ENCODE data around the gene MATN3.
A peak's percentile ranks its signal among the peaks of the same experiment; 100 is the strongest.

The MATN3 gene, protein sequence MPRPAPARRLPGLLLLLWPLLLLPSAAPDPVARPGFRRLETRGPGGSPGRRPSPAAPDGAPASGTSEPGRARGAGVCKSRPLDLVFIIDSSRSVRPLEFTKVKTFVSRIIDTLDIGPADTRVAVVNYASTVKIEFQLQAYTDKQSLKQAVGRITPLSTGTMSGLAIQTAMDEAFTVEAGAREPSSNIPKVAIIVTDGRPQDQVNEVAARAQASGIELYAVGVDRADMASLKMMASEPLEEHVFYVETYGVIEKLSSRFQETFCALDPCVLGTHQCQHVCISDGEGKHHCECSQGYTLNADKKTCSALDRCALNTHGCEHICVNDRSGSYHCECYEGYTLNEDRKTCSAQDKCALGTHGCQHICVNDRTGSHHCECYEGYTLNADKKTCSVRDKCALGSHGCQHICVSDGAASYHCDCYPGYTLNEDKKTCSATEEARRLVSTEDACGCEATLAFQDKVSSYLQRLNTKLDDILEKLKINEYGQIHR

DNA sequence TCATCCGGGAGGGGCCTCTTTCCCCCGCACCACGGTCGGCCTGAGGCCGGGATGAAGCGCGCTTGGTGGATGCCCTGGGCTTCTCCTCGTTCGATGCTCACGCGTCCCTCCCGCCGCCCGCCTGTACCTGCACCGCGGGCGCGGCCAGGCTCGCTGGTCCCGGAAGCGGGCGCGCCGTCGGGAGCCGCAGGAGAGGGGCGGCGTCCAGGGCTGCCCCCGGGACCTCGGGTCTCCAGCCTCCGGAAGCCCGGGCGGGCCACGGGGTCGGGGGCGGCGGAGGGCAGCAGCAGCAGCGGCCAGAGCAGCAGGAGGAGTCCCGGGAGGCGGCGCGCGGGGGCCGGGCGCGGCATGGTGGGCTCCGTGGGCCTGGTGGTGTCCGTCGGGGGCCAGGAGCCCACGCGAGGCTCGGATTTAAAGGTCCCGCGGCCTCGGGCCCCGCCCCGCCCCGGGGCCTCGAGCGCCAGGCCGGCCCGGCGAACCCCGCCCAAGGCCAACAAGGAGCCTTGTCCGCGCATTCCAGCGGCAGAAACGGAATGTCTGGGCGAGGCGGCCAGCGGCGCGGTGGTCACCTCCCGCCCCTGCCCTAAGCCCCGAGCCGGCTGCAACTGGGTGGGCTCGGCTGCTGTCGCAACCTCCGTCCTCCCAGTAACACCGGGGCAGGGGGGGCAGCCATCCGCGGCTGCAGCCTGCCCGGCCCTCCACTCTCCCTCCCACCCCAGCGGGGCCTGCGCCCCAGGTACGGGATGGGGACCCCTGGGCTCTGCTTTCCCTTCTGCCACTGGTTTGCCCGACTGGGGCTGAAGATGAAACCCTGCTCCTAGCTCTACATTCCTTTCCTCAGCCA, at the start of gene MATN3:
Gene MATN3, minus strand, starts transcription at position 387 of the 844 bp plus-strand sequence. Its CDS starts 37 bp downstream, at position 350.
- Histone ChIP-seq H3K36me3 (ENCODE audit: insufficient read depth, low read length) (no peaks in the 10 kb centered on the region), H3K27me3 (ENCODE audit: insufficient read depth, low read length) (no peaks in the 10 kb centered on the region), H3K27ac (ENCODE audit: low read depth, low read length) (no peak within 1 kb of the TSS), H2AFZ (ENCODE audit: low read length, unreplicated experiment) (peak within 1 kb of the TSS; percentile 99), H3K4me1 (ENCODE audit: control insufficient read depth, insufficient read depth, low read length, unreplicated experiment) (peaks cover 11% of the 10 kb centered on the region), H3K4me3 (ENCODE audit: low read depth, low read length) (peak within 1 kb of the TSS; percentile 78), H3K79me2 (ENCODE audit: control insufficient read depth, insufficient read depth, low read length, unreplicated experiment) (no peaks in the 10 kb centered on the region)

DNA sequence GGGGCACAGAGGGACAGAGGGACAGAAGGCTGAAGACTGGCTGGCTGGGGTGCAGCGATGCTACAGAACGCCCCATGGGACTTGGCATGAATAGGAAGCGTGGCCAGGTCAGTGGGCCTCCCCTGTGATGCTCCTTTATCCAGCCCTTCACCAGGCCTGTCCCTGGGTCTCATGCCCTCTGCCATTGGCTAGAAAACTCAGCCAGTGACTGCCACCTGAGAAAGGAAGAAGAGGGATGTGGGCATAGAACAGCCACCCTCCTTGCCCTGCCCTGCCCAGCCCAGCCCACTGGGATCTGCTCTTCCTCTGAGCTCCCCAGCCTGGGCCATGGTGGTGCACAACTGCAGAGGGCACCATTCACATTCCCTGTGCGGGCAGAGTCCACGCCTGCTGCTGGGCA, 49.5 kb upstream of the MATN3 start:
- Histone ChIP-seq H3K27ac (ENCODE audit: low read depth, low read length) (peak overlapping the region; percentile 85; the same call in 1 of the 2 replicates), H3K4me3 (ENCODE audit: low read depth, low read length) (no peak overlapping the region), H2AFZ (ENCODE audit: low read length, unreplicated experiment) (peak overlapping the region; percentile 43), H3K27me3 (ENCODE audit: insufficient read depth, low read length) (no peaks in the 10 kb centered on the region), H3K79me2 (ENCODE audit: control insufficient read depth, insufficient read depth, low read length, unreplicated experiment) (no peaks in the 10 kb centered on the region), H3K36me3 (ENCODE audit: insufficient read depth, low read length) (no peaks in the 10 kb centered on the region), H3K4me1 (ENCODE audit: control insufficient read depth, insufficient read depth, low read length, unreplicated experiment) (peaks cover 26% of the 10 kb centered on the region)

DNA sequence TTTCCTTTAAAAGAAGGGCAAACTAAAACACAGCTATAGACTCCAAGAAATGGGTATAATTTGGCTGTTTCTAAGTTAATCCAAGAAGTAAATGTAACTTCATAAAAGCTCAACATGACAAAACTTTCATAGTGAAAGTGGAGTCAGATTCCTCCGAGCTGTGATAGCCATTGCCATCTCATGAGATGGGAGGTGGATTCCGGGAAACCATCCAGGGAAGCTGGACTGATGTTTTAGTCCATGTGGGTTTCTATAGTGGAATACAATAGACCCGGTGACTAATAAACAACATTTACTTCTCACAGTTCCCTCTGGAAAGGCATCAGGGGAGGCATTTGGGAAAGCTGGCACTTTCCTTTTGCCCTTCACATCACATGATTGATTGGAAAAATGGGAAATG, 49.0 kb upstream of the MATN3 start:
- no peaks in the 10 kb centered on the region for H3K27me3 ChIP-seq (ENCODE audit: insufficient read depth, low read length)
- H3K27ac ChIP-seq (ENCODE audit: low read depth, low read length), result 0 out of 2 replicates have a peak overlapping the region, but pooled peaks have one; percentile 85
- H3K4me1 ChIP-seq (ENCODE audit: control insufficient read depth, insufficient read depth, low read length, unreplicated experiment), result peaks cover 24% of the 10 kb centered on the region
- no peaks in the 10 kb centered on the region for H3K36me3 ChIP-seq (ENCODE audit: insufficient read depth, low read length)
- no peak overlapping the region for H3K4me3 ChIP-seq (ENCODE audit: low read depth, low read length)
- H2AFZ ChIP-seq (ENCODE audit: low read length, unreplicated experiment), result peak overlapping the region; percentile 43
- H3K79me2 ChIP-seq (ENCODE audit: control insufficient read depth, insufficient read depth, low read length, unreplicated experiment), result no peaks in the 10 kb centered on the region

DNA sequence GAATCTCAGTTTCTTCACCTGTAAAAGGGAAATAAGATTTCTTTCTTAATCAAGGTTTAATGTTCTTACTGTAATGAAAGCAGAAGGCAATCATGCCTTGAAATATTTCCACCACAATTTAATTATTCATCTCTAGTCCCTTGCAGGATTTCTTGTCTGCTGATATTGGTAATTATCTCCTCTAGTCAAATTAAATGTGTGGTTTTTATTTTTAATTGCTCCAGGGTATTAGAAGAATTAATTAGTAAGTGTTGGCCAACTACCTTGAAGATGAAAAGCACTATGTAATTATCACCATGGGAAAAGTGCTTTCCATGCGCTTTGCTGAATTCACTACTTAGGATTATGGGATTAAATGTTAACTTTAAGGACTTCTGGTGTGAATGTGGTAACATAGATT, 47.6 kb upstream of the MATN3 start:
- Histone ChIP-seq H3K79me2 (ENCODE audit: control insufficient read depth, insufficient read depth, low read length, unreplicated experiment) (no peaks in the 10 kb centered on the region), H2AFZ (ENCODE audit: low read length, unreplicated experiment) (no peak overlapping the region), H3K4me3 (ENCODE audit: low read depth, low read length) (no peak overlapping the region)

DNA sequence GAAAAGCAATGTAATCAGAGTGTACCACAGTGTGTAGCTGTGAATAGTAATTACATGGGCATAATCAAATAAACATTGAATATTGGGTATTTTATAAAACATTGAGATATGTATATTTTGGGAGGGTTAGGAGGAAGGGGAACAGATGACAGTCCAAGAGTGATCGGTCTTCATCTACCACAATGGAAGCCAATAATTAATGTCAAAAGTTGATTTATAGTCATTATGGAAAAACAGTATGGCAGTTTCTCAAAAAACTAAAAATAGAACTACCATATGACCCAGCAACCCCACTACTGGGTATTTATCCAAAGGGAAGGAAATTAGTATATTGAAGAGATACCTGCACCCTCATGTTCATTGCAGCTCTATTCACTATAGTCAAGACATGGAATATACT, 44.8 kb upstream of the MATN3 start:
- Histone ChIP-seq H3K4me3 (ENCODE audit: low read depth, low read length) (no peak overlapping the region), H2AFZ (ENCODE audit: low read length, unreplicated experiment) (no peak overlapping the region), H3K27ac (ENCODE audit: low read depth, low read length) (no peak overlapping the region), H3K27me3 (ENCODE audit: insufficient read depth, low read length) (no peaks in the 10 kb centered on the region), H3K36me3 (ENCODE audit: insufficient read depth, low read length) (no peaks in the 10 kb centered on the region), H3K4me1 (ENCODE audit: control insufficient read depth, insufficient read depth, low read length, unreplicated experiment) (peaks cover 10% of the 10 kb centered on the region), H3K79me2 (ENCODE audit: control insufficient read depth, insufficient read depth, low read length, unreplicated experiment) (no peaks in the 10 kb centered on the region)

More for the DNA sequence above, 47.6 kb upstream of the MATN3 start:
- Histone ChIP-seq H3K27ac (ENCODE audit: low read depth, low read length) (no peak overlapping the region), H3K4me1 (ENCODE audit: control insufficient read depth, insufficient read depth, low read length, unreplicated experiment) (peaks cover 14% of the 10 kb centered on the region), H3K36me3 (ENCODE audit: insufficient read depth, low read length) (no peaks in the 10 kb centered on the region), H3K27me3 (ENCODE audit: insufficient read depth, low read length) (no peaks in the 10 kb centered on the region)

DNA sequence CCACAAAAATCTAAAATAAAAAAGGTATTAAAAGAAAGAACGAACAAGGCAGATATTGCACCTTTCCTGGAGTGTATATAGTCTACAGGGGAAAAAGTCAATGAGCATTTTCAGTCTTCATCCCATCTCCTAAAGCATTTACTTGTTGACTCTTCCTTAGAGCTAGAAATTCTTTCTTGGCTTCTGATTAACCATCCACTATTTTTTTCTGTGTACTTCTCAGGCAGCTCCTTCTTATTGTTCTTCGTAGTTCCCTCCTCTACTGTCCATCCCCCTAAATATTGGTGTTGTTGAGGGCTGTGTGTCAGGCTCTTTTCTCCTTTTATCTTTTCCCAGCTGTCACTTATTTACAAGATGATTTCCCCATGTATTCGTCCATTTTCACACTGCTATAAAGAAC, 42.5 kb upstream of the MATN3 start:
- H2AFZ ChIP-seq (ENCODE audit: low read length, unreplicated experiment), result no peak overlapping the region
- H3K27ac ChIP-seq (ENCODE audit: low read depth, low read length), result no peak overlapping the region
- H3K36me3 ChIP-seq (ENCODE audit: insufficient read depth, low read length), result no peaks in the 10 kb centered on the region
- H3K79me2 ChIP-seq (ENCODE audit: control insufficient read depth, insufficient read depth, low read length, unreplicated experiment), result peaks cover 15% of the 10 kb centered on the region
- H3K4me1 ChIP-seq (ENCODE audit: control insufficient read depth, insufficient read depth, low read length, unreplicated experiment), result peaks cover 3% of the 10 kb centered on the region
- H3K4me3 ChIP-seq (ENCODE audit: low read depth, low read length), result no peak overlapping the region
- H3K27me3 ChIP-seq (ENCODE audit: insufficient read depth, low read length), result no peaks in the 10 kb centered on the region

DNA sequence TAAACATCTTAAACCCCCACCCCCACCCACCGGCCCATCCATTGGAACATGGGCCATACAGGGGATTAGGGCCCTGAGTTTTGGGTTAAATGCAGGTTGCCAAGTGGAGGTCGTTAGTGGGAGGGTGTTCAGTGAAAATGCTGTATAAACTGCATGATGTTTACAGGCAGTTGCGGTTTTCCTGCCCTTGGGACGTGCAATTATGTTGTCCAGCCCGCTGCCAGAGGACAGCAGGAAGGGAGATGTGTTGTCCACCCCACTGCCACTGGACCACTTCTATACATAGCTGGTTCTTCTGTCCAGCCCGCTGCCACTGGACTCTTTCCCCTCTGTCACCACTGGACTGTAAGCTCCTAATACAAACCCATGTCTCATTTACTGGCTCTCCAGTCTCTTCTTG, 41.7 kb upstream of the MATN3 start:
- Histone ChIP-seq H3K36me3 (ENCODE audit: insufficient read depth, low read length) (no peaks in the 10 kb centered on the region), H3K27ac (ENCODE audit: low read depth, low read length) (no peak overlapping the region), H3K4me3 (ENCODE audit: low read depth, low read length) (no peak overlapping the region), H2AFZ (ENCODE audit: low read length, unreplicated experiment) (no peak overlapping the region), H3K4me1 (ENCODE audit: control insufficient read depth, insufficient read depth, low read length, unreplicated experiment) (peaks cover 3% of the 10 kb centered on the region), H3K79me2 (ENCODE audit: control insufficient read depth, insufficient read depth, low read length, unreplicated experiment) (peaks cover 23% of the 10 kb centered on the region), H3K27me3 (ENCODE audit: insufficient read depth, low read length) (no peaks in the 10 kb centered on the region)

DNA sequence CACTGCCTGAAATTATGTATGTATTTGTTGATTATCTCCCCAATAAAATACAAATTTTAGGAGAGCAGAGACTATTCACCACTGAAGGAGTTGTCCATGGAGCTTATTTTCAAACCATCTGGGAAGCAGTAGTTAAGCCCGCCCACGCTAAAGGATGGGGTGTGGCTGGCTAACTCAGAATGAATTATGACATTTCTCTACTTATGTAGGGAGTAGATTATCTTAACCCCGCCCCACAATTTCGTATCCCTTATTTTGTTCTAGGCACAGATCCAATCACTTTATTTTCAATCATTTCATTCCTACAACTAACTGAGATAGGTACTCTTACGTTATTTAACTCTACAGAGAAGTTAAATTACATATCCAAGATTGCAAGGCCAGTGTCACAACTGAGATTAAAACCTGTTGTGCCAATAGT, 40.4 kb upstream of the MATN3 start:
- H3K79me2 ChIP-seq (ENCODE audit: control insufficient read depth, insufficient read depth, low read length, unreplicated experiment), result peaks cover 36% of the 10 kb centered on the region
- peak overlapping the region; percentile 83 for H3K4me3 ChIP-seq (ENCODE audit: low read depth, low read length)
- H2AFZ ChIP-seq (ENCODE audit: low read length, unreplicated experiment), result peak overlapping the region; percentile 23
- H3K4me1 ChIP-seq (ENCODE audit: control insufficient read depth, insufficient read depth, low read length, unreplicated experiment), result peaks cover 14% of the 10 kb centered on the region
- H3K36me3 ChIP-seq (ENCODE audit: insufficient read depth, low read length), result no peaks in the 10 kb centered on the region
- no peaks in the 10 kb centered on the region for H3K27me3 ChIP-seq (ENCODE audit: insufficient read depth, low read length)
- H3K27ac ChIP-seq (ENCODE audit: low read depth, low read length), result peak overlapping the region; percentile 97

DNA sequence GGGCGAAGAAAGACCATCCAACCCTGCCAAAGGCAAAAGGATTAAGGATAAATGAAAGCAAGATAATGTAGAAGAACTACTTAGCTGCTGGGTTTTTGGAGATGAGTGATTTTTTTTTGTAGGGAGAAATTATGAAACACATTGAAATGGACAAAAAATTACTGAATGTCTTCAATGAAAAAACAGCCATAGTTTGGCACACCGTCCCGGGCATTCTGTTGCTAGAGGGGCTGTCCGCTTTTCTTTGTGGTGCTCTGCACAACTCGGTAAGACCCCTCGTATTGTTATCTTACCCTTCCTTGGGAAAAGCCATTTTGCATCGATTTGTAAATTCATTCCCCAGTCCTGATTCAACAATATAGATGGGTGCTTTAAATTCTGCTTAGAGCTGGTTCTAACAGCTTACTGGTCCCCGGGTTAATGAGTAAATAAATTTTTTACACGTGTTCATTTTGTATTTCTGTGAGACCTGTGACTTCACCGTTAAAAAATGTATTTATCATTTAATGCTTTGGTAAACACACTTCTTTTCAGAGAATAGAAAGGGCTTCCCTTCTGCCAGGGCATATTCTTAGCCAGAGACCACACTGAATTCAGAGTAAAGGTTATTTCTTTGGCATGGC, 39.9 kb upstream of the MATN3 start:
- H2AFZ ChIP-seq (ENCODE audit: low read length, unreplicated experiment), result peak overlapping the region; percentile 23

DNA sequence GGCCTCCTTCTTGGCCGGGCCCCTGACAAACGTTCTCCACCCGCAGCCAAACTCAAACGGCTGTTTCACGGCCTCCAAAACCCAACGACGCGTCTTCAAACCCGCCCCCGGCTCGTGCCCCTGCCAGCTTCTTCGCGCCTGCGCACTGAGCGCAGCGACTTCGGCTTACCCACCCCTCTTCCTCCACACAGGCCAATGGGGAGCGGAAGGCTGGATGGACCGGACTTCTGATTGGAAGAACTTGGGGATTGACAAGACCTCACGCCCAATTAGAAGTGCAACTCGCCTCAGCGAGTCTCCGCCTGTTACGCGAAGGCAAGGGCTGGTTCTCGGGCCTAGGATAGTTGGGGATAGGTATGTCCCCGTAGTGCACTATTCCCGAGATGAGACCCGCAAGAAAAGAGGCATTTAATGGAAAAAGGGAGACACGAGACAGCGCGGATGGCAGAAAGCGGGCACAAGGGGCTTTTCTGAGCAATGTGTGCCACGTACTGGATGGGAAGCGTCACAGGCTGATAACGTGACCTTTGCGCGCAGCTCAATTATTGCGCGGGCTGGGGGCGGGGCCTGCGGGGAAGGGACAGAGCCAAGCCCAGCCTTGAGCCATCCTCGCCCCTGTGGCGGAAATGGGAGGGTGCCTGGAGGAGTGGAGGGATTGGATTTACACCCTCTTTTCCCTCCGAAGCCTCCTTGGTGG, 39.2 kb upstream of the MATN3 start, which contains the start of gene LAPTM4A:
Gene LAPTM4A, minus strand, starts transcription at position 97 of the 697 bp plus-strand sequence. CDS start 108 bp downstream, outside the sequence.
- Histone ChIP-seq H3K79me2 (ENCODE audit: control insufficient read depth, insufficient read depth, low read length, unreplicated experiment) (peaks cover 44% of the 10 kb centered on the region), H3K36me3 (ENCODE audit: insufficient read depth, low read length) (no peaks in the 10 kb centered on the region), H3K27me3 (ENCODE audit: insufficient read depth, low read length) (no peaks in the 10 kb centered on the region), H2AFZ (ENCODE audit: low read length, unreplicated experiment) (peak within 1 kb of the TSS; percentile 23), H3K4me3 (ENCODE audit: low read depth, low read length) (peak within 1 kb of the TSS; percentile 83), H3K27ac (ENCODE audit: low read depth, low read length) (peak within 1 kb of the TSS; percentile 97), H3K4me1 (ENCODE audit: control insufficient read depth, insufficient read depth, low read length, unreplicated experiment) (peaks cover 16% of the 10 kb centered on the region)

More for the DNA sequence above, 39.9 kb upstream of the MATN3 start:
- H3K79me2 ChIP-seq (ENCODE audit: control insufficient read depth, insufficient read depth, low read length, unreplicated experiment), result peaks cover 40% of the 10 kb centered on the region
- peak overlapping the region; percentile 97 for H3K27ac ChIP-seq (ENCODE audit: low read depth, low read length)
- H3K4me1 ChIP-seq (ENCODE audit: control insufficient read depth, insufficient read depth, low read length, unreplicated experiment), result peaks cover 16% of the 10 kb centered on the region
- peak overlapping the region; percentile 83 for H3K4me3 ChIP-seq (ENCODE audit: low read depth, low read length)
- H3K27me3 ChIP-seq (ENCODE audit: insufficient read depth, low read length), result no peaks in the 10 kb centered on the region
- no peaks in the 10 kb centered on the region for H3K36me3 ChIP-seq (ENCODE audit: insufficient read depth, low read length)
